HUDEP-2 (cell line): ENCODE measurements around the gene HS1BP3.

Experiments used
- DNase-seq, 76 experiments: peaks; one replicate each; lab custom pipeline; 2025; ENCODE audit not compliant: unreplicated experiment in 76 of 76; lab: John Stamatoyannopoulos, UW

The HS1BP3 gene

GRCh38 chr2:20648206-20648605 lies 2.7 kb downstream of the HS1BP3 start:
- no peak for DNase-seq

- no peak for DNase-seq
These were observed 3.2 kb downstream of the HS1BP3 start for GRCh38 chr2:20647738-20648137.

GRCh38 chr2:20647211-20647610 lies 3.7 kb downstream of the HS1BP3 start:
- no peak for DNase-seq

- no peak for DNase-seq
These were observed 4.5 kb downstream of the HS1BP3 start for GRCh38 chr2:20646446-20646845.

- DNase-seq: no peak
These were observed 5.1 kb downstream of the HS1BP3 start for GRCh38 chr2:20645761-20646160.

- DNase-seq: no peak
These were observed 5.6 kb downstream of the HS1BP3 start for GRCh38 chr2:20645301-20645701.

- DNase-seq: no peak
These were observed 7.1 kb downstream of the HS1BP3 start for GRCh38 chr2:20643826-20644225.

- no peak for DNase-seq
These were observed 7.8 kb downstream of the HS1BP3 start for GRCh38 chr2:20643060-20643459.

GRCh38 chr2:20642055-20642971 lies 8.6 kb downstream of the HS1BP3 start:
- DNase-seq: peak in 65 of 76 experiments; percentile 2 to 79 (median 46)

- DNase-seq: no peak
These were observed 9.5 kb downstream of the HS1BP3 start for GRCh38 chr2:20641123-20641985.

- DNase-seq: no peak
These were observed 10.3 kb downstream of the HS1BP3 start for GRCh38 chr2:20640411-20641122.

- no peak for DNase-seq
These were observed 12.1 kb downstream of the HS1BP3 start for GRCh38 chr2:20638646-20639430.

GRCh38 chr2:20638014-20638413 lies 12.9 kb downstream of the HS1BP3 start:
- no peak for DNase-seq

GRCh38 chr2:20637147-20637546 lies 13.8 kb downstream of the HS1BP3 start:
- peak in 1 of 76 experiments; percentile 10 for DNase-seq

- DNase-seq: peak in 69 of 76 experiments; percentile 4 to 86 (median 61)
These were observed 15.0 kb downstream of the HS1BP3 start for GRCh38 chr2:20635675-20636584.

GRCh38 chr2:20635113-20635510 lies 15.8 kb downstream of the HS1BP3 start:
- DNase-seq: no peak

GRCh38 chr2:20634507-20635112 lies 16.3 kb downstream of the HS1BP3 start:
- DNase-seq: no peak

- no peak for DNase-seq
These were observed 16.9 kb downstream of the HS1BP3 start for GRCh38 chr2:20633794-20634506.
